IPS DF 4.7 (cell line): Measurements from ENCODE around the gene ATMIN.

ENCODE experiments used
- DNase-seq: peaks from one replicate; pipeline ENCODE4 v3.0.0-alpha.2; 2013; ENCODE audit warnings: low spot score; ENCODE audit errors: extremely low read depth

Gene ATMIN

GRCh38 chr16:81035398-81035974 lies at the start of gene ATMIN:
TSS of gene ATMIN (plus strand) at chr16:81035842. CDS start at chr16:81035871, 29 bp downstream.
- DNase-seq, result peak; percentile 66

GRCh38 chr16:80986557-80986956 lies 49.1 kb upstream of the ATMIN start:
- no peak for DNase-seq

GRCh38 chr16:80988756-80989155 lies 46.9 kb upstream of the ATMIN start:
- no peak for DNase-seq

- no peak for DNase-seq
Observed at GRCh38 chr16:80989801-80990200, 45.8 kb upstream of the ATMIN start.

- no peak for DNase-seq
Observed at GRCh38 chr16:80990577-80990976, 45.1 kb upstream of the ATMIN start.

GRCh38 chr16:80990978-80991377 lies 44.7 kb upstream of the ATMIN start:
- DNase-seq, result no peak

- no peak for DNase-seq
Observed at GRCh38 chr16:80991792-80992430, 43.7 kb upstream of the ATMIN start.

- no peak for DNase-seq
Observed at GRCh38 chr16:80992676-80993293, 42.9 kb upstream of the ATMIN start.

GRCh38 chr16:80993307-80993706 lies 42.3 kb upstream of the ATMIN start:
- no peak for DNase-seq

- DNase-seq, result no peak
Observed at GRCh38 chr16:80993834-80994233, 41.8 kb upstream of the ATMIN start.

GRCh38 chr16:80994451-80994850 lies 41.2 kb upstream of the ATMIN start:
- DNase-seq, result no peak

GRCh38 chr16:80996688-80997138 lies 38.9 kb upstream of the ATMIN start:
- no peak for DNase-seq

- no peak for DNase-seq
Observed at GRCh38 chr16:80997139-80997798, 38.4 kb upstream of the ATMIN start.

- no peak for DNase-seq
Observed at GRCh38 chr16:80997964-80998620, 37.5 kb upstream of the ATMIN start.

- DNase-seq, result no peak
Observed at GRCh38 chr16:81000873-81001272, 34.8 kb upstream of the ATMIN start.

- no peak for DNase-seq
Observed at GRCh38 chr16:81001330-81001729, 34.3 kb upstream of the ATMIN start.

- DNase-seq, result no peak
Observed at GRCh38 chr16:81003064-81003463, 32.6 kb upstream of the ATMIN start.

- DNase-seq, result no peak
Observed at GRCh38 chr16:81003610-81004460, 31.8 kb upstream of the ATMIN start.

- no peak for DNase-seq
Observed at GRCh38 chr16:81004646-81005353, 30.8 kb upstream of the ATMIN start.

GRCh38 chr16:81005610-81006161 lies 30.0 kb upstream of the ATMIN start:
- DNase-seq, result no peak
